ENCODE measurements around the gene EIF2B4. TPM values are rescaled to one million over a fixed set of nuclear protein-coding genes. Genes with fewer than 3 reads are reported as not detected.

The EIF2B4 gene
- total and polyA plus RNA-seq, 2 of the 13 experiments (the other 11 are each of a cell fraction or from before 2014, with no cell fraction given), result 91.5 to 96.4 TPM

DNA sequence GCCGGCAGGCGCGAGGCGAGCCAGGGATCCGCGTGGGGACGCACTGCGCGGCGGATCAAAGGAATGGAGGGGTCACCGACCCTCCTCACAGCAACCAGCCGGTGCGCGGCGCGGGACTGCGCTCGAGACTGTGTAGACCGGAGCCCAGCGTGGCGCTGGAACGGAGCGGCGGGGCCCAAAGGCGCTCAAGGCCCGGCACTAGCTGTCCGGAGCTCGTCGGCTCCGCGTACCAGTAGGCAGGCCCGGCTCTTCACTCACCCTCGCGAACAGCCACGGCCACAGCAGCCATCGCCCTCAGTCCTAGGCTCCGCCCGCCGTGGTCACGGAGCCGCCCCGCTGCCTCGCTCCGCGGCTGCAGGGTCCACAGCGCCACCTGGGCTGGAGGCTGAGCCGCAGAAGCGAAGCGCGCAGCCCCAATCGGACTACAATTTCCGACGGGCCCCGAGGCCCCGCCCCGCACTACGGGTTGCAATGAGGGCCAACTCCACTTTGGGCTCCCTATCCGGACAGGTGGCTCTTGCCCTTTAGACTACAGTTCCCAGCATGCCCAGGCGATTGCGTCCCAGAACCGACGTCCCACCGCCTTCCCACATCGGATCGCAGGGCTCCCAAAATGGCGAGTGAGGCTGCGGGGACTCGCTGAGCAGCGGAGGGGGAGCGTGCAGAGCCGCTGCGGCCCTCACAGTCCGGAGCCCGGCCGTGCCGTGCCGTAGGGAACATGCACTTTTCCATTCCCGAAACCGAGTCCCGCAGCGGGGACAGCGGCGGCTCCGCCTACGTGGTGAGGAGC lies at the start of gene EIF2B4, which contains the start of gene SNX17 (continued):
- TF ChIP-seq TOE1 (CRISPR knock-in tag; IDR thresholded peaks at IDR 0.05) (peak; percentile 88), ZNF382 (CRISPR knock-in tag; IDR thresholded peaks at IDR 0.05; ENCODE audit: borderline replicate concordance) (no peak), ZNF335 (CRISPR knock-in tag; IDR thresholded peaks at IDR 0.05) (peak; percentile 93), ZHX2 (IDR thresholded peaks at IDR 0.05; ENCODE audit: low read depth) (peak; percentile 95), ZHX2 (CRISPR knock-in tag; IDR thresholded peaks at IDR 0.05; ENCODE audit: borderline replicate concordance) (peak; percentile 95), HNF4A (CRISPR knock-in tag; IDR thresholded peaks at IDR 0.05) (peak; percentile 51; the same call in 1 of the 2 replicates), MBD4 (IDR thresholded peaks at IDR 0.05; ENCODE audit: borderline replicate concordance, low read length) (no peak), ZNF841 (CRISPR knock-in tag; IDR thresholded peaks at IDR 0.05; ENCODE audit: borderline replicate concordance) (no peak), JUND (CRISPR knock-in tag; IDR thresholded peaks at IDR 0.05) (peak; percentile 81), ZNF800 (CRISPR knock-in tag; IDR thresholded peaks at IDR 0.05) (peak; percentile 94), ZBTB20 (CRISPR knock-in tag; IDR thresholded peaks at IDR 0.05; ENCODE audit: borderline replicate concordance, low read depth) (peak; percentile 82; the same call in 1 of the 2 replicates), FOXA3 (CRISPR knock-in tag; IDR thresholded peaks at IDR 0.05) (peak; percentile 84)
- TF ChIP-seq, protein P1, sequence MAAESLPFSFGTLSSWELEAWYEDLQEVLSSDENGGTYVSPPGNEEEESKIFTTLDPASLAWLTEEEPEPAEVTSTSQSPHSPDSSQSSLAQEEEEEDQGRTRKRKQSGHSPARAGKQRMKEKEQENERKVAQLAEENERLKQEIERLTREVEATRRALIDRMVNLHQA (CRISPR knock-in tag; IDR thresholded peaks at IDR 0.05), result no peak
- TF ChIP-seq, protein P2, sequence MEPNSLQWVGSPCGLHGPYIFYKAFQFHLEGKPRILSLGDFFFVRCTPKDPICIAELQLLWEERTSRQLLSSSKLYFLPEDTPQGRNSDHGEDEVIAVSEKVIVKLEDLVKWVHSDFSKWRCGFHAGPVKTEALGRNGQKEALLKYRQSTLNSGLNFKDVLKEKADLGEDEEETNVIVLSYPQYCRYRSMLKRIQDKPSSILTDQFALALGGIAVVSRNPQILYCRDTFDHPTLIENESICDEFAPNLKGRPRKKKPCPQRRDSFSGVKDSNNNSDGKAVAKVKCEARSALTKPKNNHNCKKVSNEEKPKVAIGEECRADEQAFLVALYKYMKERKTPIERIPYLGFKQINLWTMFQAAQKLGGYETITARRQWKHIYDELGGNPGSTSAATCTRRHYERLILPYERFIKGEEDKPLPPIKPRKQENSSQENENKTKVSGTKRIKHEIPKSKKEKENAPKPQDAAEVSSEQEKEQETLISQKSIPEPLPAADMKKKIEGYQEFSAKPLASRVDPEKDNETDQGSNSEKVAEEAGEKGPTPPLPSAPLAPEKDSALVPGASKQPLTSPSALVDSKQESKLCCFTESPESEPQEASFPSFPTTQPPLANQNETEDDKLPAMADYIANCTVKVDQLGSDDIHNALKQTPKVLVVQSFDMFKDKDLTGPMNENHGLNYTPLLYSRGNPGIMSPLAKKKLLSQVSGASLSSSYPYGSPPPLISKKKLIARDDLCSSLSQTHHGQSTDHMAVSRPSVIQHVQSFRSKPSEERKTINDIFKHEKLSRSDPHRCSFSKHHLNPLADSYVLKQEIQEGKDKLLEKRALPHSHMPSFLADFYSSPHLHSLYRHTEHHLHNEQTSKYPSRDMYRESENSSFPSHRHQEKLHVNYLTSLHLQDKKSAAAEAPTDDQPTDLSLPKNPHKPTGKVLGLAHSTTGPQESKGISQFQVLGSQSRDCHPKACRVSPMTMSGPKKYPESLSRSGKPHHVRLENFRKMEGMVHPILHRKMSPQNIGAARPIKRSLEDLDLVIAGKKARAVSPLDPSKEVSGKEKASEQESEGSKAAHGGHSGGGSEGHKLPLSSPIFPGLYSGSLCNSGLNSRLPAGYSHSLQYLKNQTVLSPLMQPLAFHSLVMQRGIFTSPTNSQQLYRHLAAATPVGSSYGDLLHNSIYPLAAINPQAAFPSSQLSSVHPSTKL (CRISPR knock-in tag; IDR thresholded peaks at IDR 0.05), result peak; percentile 76
- TF ChIP-seq, protein P3, sequence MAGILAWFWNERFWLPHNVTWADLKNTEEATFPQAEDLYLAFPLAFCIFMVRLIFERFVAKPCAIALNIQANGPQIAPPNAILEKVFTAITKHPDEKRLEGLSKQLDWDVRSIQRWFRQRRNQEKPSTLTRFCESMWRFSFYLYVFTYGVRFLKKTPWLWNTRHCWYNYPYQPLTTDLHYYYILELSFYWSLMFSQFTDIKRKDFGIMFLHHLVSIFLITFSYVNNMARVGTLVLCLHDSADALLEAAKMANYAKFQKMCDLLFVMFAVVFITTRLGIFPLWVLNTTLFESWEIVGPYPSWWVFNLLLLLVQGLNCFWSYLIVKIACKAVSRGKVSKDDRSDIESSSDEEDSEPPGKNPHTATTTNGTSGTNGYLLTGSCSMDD (CRISPR knock-in tag; IDR thresholded peaks at IDR 0.05), result 0 out of 2 replicates have a peak, but pooled peaks have one; percentile 84
